Effector memory CD4-positive, alpha-beta T cell (primary cell): Measurements from ENCODE around the gene SYNC.

Experiments used
- DNase-seq, 3 donors: peaks; one replicate each; pipeline ENCODE4 v3.0.0-alpha.2; 2020
- H3K27ac ChIP-seq: 2 replicates; pipeline ENCODE4 v1.7.0; 2013; ENCODE audit warnings: mild to moderate bottlenecking, low read length, moderate library complexity; ENCODE audit not compliant: insufficient read depth, poor library complexity, severe bottlenecking
- H3K27me3 ChIP-seq: replicated peaks from 2 replicates; pipeline ENCODE4 v1.7.0; 2013; ENCODE audit warnings: mild to moderate bottlenecking, low read length; ENCODE audit not compliant: insufficient read depth, control insufficient read depth, poor library complexity, severe bottlenecking
- H3K36me3 ChIP-seq: 2 replicates; pipeline ENCODE4 v1.7.0; 2013; ENCODE audit warnings: mild to moderate bottlenecking, low read length, moderate library complexity; ENCODE audit not compliant: control insufficient read depth, insufficient read depth
- H3K4me1 ChIP-seq: 2 replicates; pipeline ENCODE4 v1.7.0; 2013; ENCODE audit warnings: low read length, mild to moderate bottlenecking; ENCODE audit not compliant: control insufficient read depth, insufficient read depth, poor library complexity, severe bottlenecking
- H3K4me3 ChIP-seq: 2 replicates; pipeline ENCODE4 v1.7.0; 2013; ENCODE audit warnings: low read length, low read depth, mild to moderate bottlenecking; ENCODE audit not compliant: insufficient read depth, poor library complexity, severe bottlenecking
- H3K9me3 ChIP-seq: 2 replicates; pipeline ENCODE4 v1.7.0; 2013; ENCODE audit warnings: mild to moderate bottlenecking, low read length, moderate library complexity; ENCODE audit not compliant: control insufficient read depth
- total RNA-seq, 3 donors: gene quantifications; one replicate each; lab custom pipeline; 2026; lab: John Stamatoyannopoulos, UW

SYNC gene
- 0 reads per million in 3 donors for total RNA-seq

DNA sequence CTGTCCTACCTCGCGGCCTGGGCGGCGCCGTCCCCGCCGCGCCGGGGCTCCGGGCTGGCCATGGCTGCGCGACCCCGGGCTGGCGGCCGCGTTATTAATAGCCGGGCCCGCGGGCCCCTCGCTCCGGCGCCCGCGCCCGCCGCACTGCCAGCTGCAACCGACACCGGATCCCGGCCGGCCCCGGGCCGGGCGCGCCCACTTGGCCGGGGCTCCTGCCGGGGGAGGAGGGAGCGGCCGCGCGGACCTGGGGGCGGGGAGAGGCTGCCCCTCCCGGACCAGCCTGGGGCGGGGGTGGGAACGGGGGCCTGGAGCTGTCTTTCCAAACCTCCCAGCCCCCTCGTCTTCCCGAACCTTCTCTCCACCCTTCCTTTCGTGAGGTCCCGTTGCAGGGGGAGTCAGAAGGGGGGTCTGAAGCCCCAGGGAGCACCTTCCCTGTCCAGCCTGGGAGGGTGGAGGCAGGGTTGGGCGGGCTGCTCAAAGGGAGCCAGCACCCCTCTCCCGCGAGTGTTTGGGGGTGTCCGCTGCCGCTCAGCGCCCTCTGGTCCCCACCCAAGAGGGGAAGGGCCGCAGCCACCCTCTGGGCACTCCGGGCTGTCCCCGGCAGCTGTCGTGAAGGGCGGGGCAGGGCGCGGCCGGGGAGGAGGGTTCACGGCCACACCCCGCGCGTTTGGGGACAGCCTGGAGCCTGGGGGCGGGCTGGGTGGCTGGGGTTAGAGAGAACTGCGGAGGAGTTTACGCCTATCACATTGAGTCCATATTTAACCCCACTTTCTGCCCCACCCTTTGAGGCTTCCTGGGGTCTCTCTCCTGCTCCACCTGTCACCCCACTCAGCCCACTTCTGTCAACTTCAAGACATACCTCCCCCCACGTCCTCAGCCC lies at the start of gene SYNC:
TSS of gene SYNC (minus strand) at position 172 of the 880 bp plus-strand sequence. CDS start at position 62, 110 bp downstream.
- no peak for DNase-seq
- peak within 1 kb of the TSS; percentile 44 for H3K4me3 ChIP-seq
- H3K36me3 ChIP-seq, result no peaks in the 10 kb centered on the region
- H3K4me1 ChIP-seq, result peaks cover 8% of the 10 kb centered on the region
- H3K9me3 ChIP-seq, result no peaks in the 10 kb centered on the region
- H3K27me3 ChIP-seq, result peaks cover 20% of the 10 kb centered on the region
- H3K27ac ChIP-seq, result no peak within 1 kb of the TSS

DNA sequence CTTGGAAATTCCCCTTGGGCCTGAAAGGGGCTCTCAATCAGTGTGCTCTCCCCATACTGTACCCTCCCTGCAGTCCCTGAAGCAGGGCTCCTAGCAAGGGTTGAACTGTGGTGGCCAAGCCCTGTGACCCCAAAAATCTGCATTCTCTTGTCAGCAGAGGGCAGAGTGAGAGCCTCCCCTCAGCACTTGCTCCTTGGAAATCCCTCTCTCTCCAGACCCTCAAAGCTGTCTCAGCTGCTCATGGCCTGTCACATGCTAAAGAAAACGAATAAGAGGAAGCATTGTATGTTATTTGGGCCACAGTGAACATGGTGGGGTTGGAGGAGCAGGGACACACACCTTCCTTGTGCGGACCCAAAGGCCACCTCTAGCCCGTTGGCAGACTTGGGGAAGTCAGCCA lies 47.2 kb upstream of the SYNC start:
- Histone ChIP-seq H3K4me3 (no peak overlapping the region), H3K36me3 (no peaks in the 10 kb centered on the region), H3K4me1 (peaks cover 6% of the 10 kb centered on the region), H3K27ac (no peak overlapping the region), H3K27me3 (no peaks in the 10 kb centered on the region), H3K9me3 (no peaks in the 10 kb centered on the region)
- no peak for DNase-seq

DNA sequence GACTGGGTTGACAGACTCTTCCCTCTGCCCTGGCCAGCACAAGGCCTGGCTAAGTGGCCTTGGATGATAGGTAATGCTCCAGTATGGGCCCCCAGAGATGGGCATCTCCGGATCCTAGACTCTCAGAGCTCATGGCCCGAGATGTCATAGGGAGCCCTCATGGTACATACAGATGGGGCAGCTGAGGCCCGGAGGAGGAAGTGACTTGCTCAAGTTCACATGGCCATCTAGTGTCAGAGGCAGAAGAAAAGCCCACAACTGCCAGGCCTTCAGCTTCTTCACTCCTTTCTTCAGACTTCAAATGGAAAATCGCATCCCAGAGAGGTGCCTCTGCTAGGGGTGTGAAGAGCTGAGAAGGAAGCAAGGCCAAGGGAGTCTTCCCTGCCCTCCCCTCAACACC lies 46.8 kb upstream of the SYNC start:
- no peak for DNase-seq
- Histone ChIP-seq H3K27me3 (no peaks in the 10 kb centered on the region), H3K36me3 (no peaks in the 10 kb centered on the region), H3K9me3 (no peaks in the 10 kb centered on the region), H3K27ac (no peak overlapping the region), H3K4me3 (no peak overlapping the region), H3K4me1 (peaks cover 6% of the 10 kb centered on the region)

GRCh38 chr1:32748926-32749325 lies 46.4 kb upstream of the SYNC start:
- no peak for DNase-seq
- H3K4me1 ChIP-seq, result peaks cover 6% of the 10 kb centered on the region
- no peak overlapping the region for H3K27ac ChIP-seq
- H3K9me3 ChIP-seq, result no peaks in the 10 kb centered on the region
- H3K27me3 ChIP-seq, result no peaks in the 10 kb centered on the region
- H3K4me3 ChIP-seq, result no peak overlapping the region
- no peaks in the 10 kb centered on the region for H3K36me3 ChIP-seq

DNA sequence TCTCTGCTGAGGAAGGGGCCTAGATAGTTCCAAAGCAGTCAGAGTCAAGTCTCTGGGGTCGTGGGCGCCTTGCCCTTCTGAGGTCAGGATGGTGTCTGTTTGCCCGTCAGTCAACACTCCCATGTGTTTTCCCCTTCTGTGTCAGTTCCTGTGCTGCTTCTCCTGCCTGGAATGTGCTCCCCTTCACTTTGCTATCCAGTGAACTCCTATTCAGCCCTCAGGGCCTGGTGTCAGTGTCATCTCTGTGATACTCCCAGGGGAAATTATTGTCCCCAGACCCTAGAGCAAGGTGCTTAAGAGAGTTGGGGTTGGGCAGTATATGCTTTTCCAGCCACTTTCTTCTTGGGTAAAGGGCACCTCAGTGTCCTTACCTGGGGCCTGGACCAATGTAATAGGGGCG lies 45.8 kb upstream of the SYNC start:
- no peaks in the 10 kb centered on the region for H3K36me3 ChIP-seq
- H3K4me1 ChIP-seq, result peaks cover 3% of the 10 kb centered on the region
- H3K27me3 ChIP-seq, result no peaks in the 10 kb centered on the region
- H3K9me3 ChIP-seq, result no peaks in the 10 kb centered on the region
- no peak for DNase-seq
- H3K4me3 ChIP-seq, result no peak overlapping the region
- no peak overlapping the region for H3K27ac ChIP-seq

- H3K9me3 ChIP-seq, result no peaks in the 10 kb centered on the region
- peaks cover 6% of the 10 kb centered on the region for H3K4me1 ChIP-seq
- no peak overlapping the region for H3K4me3 ChIP-seq
- H3K27me3 ChIP-seq, result peaks cover 12% of the 10 kb centered on the region
- no peaks in the 10 kb centered on the region for H3K36me3 ChIP-seq
- DNase-seq, result no peak
- H3K27ac ChIP-seq, result no peak overlapping the region
Observed at GRCh38 chr1:32746130-32746529, 43.6 kb upstream of the SYNC start.

- H3K4me1 ChIP-seq, result peaks cover 7% of the 10 kb centered on the region
- no peak overlapping the region for H3K4me3 ChIP-seq
- no peak for DNase-seq
- H3K27me3 ChIP-seq, result peaks cover 16% of the 10 kb centered on the region
- H3K27ac ChIP-seq, result no peak overlapping the region
- H3K36me3 ChIP-seq, result no peaks in the 10 kb centered on the region
- no peaks in the 10 kb centered on the region for H3K9me3 ChIP-seq
Observed at GRCh38 chr1:32744071-32744425, 41.5 kb upstream of the SYNC start.

DNA sequence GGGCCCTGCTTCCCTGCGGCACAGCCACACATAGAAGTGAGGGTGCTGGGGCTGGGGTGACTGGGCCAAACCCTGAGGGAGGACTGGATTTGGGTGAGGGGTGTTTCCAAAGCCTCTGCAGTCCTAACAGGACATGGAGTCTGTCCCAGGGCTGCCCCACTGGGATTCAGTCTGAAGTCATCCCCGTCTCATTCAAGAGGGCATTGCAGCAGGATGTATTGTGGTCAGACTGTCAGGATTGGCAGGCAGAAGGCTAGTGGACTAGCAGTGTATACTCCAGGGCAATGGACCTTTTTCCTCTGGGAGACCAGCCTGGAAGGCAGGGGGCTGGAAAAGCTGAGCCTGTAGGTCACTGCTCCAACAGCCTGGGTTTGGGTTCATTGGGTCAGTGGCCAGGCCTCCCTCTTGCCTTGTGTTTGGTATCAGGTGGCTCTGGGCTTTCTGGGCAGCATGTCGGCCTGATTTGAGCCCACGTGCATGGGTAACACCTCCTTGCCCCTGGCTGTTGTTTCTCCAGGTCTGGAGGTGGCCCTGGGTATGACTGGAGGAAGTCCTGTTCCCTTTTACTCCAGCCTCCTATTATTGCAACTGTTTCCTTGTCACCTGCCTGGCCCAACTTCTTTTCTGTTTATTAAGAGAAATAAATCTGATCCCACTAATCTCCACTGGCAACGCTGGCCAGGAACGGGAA lies 41.0 kb upstream of the SYNC start:
- no peak for DNase-seq
- H3K27me3 ChIP-seq, result peaks cover 16% of the 10 kb centered on the region
- H3K27ac ChIP-seq, result no peak overlapping the region
- H3K36me3 ChIP-seq, result no peaks in the 10 kb centered on the region
- peaks cover 7% of the 10 kb centered on the region for H3K4me1 ChIP-seq
- H3K4me3 ChIP-seq, result no peak overlapping the region
- H3K9me3 ChIP-seq, result no peaks in the 10 kb centered on the region

DNA sequence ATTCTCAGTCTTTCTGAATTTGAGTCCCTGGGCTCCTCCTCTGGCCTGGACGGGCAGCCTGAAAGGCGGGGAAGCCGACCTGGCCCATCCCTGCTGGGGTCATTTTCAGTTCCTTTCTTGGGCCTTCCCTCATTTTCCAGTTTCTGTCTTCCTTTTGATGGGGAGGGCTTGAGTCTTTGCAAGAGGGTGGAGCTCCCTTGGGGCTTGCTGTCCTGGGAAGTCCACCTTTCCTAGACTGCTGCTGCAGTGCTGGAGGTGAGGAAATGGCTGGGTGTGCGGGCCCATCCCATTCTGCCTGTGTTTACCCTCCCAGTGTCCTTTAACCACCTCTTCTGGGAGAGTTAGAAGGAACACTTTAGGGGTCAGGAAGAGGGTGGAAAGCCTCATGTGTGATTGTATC lies 40.4 kb upstream of the SYNC start:
- Histone ChIP-seq H3K9me3 (no peaks in the 10 kb centered on the region), H3K36me3 (no peaks in the 10 kb centered on the region), H3K4me3 (no peak overlapping the region), H3K27ac (no peak overlapping the region), H3K4me1 (peaks cover 7% of the 10 kb centered on the region), H3K27me3 (peaks cover 16% of the 10 kb centered on the region)
- no peak for DNase-seq
